CD4-positive, alpha-beta T cell (primary cell): ENCODE data around the gene TEDC2. TPM values are rescaled to one million over a fixed set of nuclear protein-coding genes. Genes with fewer than 3 reads are reported as not detected.

Experiments
- ATAC-seq: fragments of 200-7000 bp; cut with Tn5 transposase; one replicate; pipeline ENCODE4 v1.10.0; 2022; ENCODE audit warnings: mild to moderate bottlenecking; ENCODE audit not compliant: poor library complexity
- CTCF ChIA-PET: fragments of 350-600 bp; sonication (Branson Sonifier 250); formaldehyde crosslinking; loops from one replicate; lab custom pipeline; 2021; ENCODE audit warnings: antibody characterized with exemption, inconsistent platforms; lab: Charles Lee
- POLR2A ChIA-PET: fragments of 350-600 bp; sonication (Branson Sonifier 250); formaldehyde crosslinking; loops from one replicate; lab custom pipeline; 2021; ENCODE audit warnings: antibody characterized with exemption, inconsistent platforms; lab: Charles Lee
- DNase-seq, 14 experiments: peaks; one replicate each; pipeline ENCODE4 v3.0.0-alpha.2; 2013 to 2020; ENCODE audit warnings: mixed read lengths in 2 of 14
- H3K27ac ChIP-seq, 2 donors: one replicate each; pipeline versions ENCODE4 v1.5.1 to v1.7.0; 2013; ENCODE audit warnings: low read length in 2 of 2, low read depth in 1 of 2, mild to moderate bottlenecking in 1 of 2
- H3K27me3 ChIP-seq, 2 experiments: 1 replicate in 1 of 2; 2 replicates in 1 of 2; pipeline versions ENCODE4 v1.6.1 to v1.7.0; 2013; ENCODE audit warnings: low read length in 2 of 2, control low read depth in 1 of 2, mild to moderate bottlenecking in 1 of 2, moderate library complexity in 1 of 2; ENCODE audit not compliant: insufficient read depth in 2 of 2, control insufficient read depth in 1 of 2
- H3K36me3 ChIP-seq: one replicate; pipeline ENCODE4 v1.6.1; 2013; ENCODE audit warnings: low read length, control low read depth; ENCODE audit not compliant: insufficient read depth
- H3K4me1 ChIP-seq: one replicate; pipeline ENCODE4 v1.6.1; 2013; ENCODE audit warnings: low read length, control low read depth; ENCODE audit not compliant: insufficient read depth
- H3K4me3 ChIP-seq: one replicate; pipeline ENCODE4 v1.5.1; 2013; ENCODE audit warnings: mild to moderate bottlenecking, low read length, moderate library complexity
- H3K9me3 ChIP-seq, 2 experiments: 1 replicate in 1 of 2; 2 replicates in 1 of 2; pipeline versions ENCODE4 v1.6.1 to v1.7.0; 2013; ENCODE audit warnings: low read length in 2 of 2, mild to moderate bottlenecking in 2 of 2, control low read depth in 1 of 2, moderate library complexity in 1 of 2; ENCODE audit not compliant: control insufficient read depth in 1 of 2, insufficient read depth in 1 of 2
- H3K27ac Mint-ChIP-seq: one replicate; pipeline ENCODE4 v1.8.0; 2020; ENCODE audit warnings: mixed read lengths
- H3K27me3 Mint-ChIP-seq: one replicate; pipeline ENCODE4 v1.8.0; 2021; ENCODE audit warnings: mixed read lengths
- H3K36me3 Mint-ChIP-seq: one replicate; pipeline ENCODE4 v1.8.0; 2021; ENCODE audit warnings: low read depth, mixed read lengths
- H3K4me1 Mint-ChIP-seq: one replicate; pipeline ENCODE4 v1.8.0; 2021; ENCODE audit warnings: low read depth, mixed read lengths
- H3K4me3 Mint-ChIP-seq: one replicate; pipeline ENCODE4 v1.8.0; 2020; ENCODE audit warnings: mild to moderate bottlenecking, mixed read lengths
- H3K9me3 Mint-ChIP-seq: one replicate; pipeline ENCODE4 v1.8.0; 2020; ENCODE audit warnings: mixed read lengths
- CTCF ChIP-seq: fragments of 200-600 bp; IDR thresholded peaks from one replicate; pipeline ENCODE4 v1.8.0; 2022; ENCODE audit warnings: antibody characterized with exemption, mild to moderate bottlenecking
- intact Hi-C, 2 experiments: fragments of 100-400 bp; cut with DNase I in 1 of 2; cut with micrococcal nuclease in 1 of 2; formaldehyde crosslinking; loops; one replicate each; pipeline versions ENCODE4 v1.15.1 to v1.9.0; 2023 to 2025; cut with DNase I, micrococcal nuclease
- total RNA-seq, 174 experiments: library from RNA in 2 of 174; stranded (reverse) in 2 of 174; gene quantifications; one replicate each; pipeline ENCODE4 v1.2.3 and lab custom pipeline; 2021 to 2026

The TEDC2 gene
- total RNA-seq, 2 experiments from 2014 or later = 0.17 to 0.27 TPM

GRCh38 chr16:2489581-2489980 is 29.7 kb downstream of the TEDC2 start:
- no peaks in the 10 kb centered on the region for H3K36me3 ChIP-seq
- H3K27me3 ChIP-seq = no peaks in the 10 kb centered on the region
- no peak overlapping the region for H3K27ac ChIP-seq
- no peak overlapping the region for H3K4me3 ChIP-seq
- DNase-seq (no peak), ATAC-seq (no peak)
- TF ChIP-seq CTCF = no peak
- H3K9me3 Mint-ChIP-seq = no peaks in the 10 kb centered on the region
- ChIA-PET POLR2A (no interaction called here), CTCF (no interaction called here)
- H3K4me1 Mint-ChIP-seq = peaks cover 12% of the 10 kb centered on the region
- peaks cover 17% of the 10 kb centered on the region for H3K4me1 ChIP-seq
- no peaks in the 10 kb centered on the region for H3K36me3 Mint-ChIP-seq
- no peak overlapping the region for H3K4me3 Mint-ChIP-seq
- intact Hi-C loops = loop anchor here (5.0 kb wide), 4 partner anchors 57 to 462 kb away; partner anchors contain the start of genes CASKIN1 (in 1 of the 2), CCNF (in 1 of the 2) and NHERF2 (in 1 of the 2)
- H3K9me3 ChIP-seq = no peaks in the 10 kb centered on the region
- no peaks in the 10 kb centered on the region for H3K27me3 Mint-ChIP-seq
- H3K27ac Mint-ChIP-seq = no peak overlapping the region

- H3K4me1 Mint-ChIP-seq = peaks cover 12% of the 10 kb centered on the region
Measured at GRCh38 chr16:2490190-2491105, 30.5 kb downstream of the TEDC2 start.

GRCh38 chr16:2492292-2492691 is 32.4 kb downstream of the TEDC2 start:
- no peak overlapping the region for H3K27ac ChIP-seq
- peaks cover 3% of the 10 kb centered on the region for H3K36me3 ChIP-seq
- peaks cover 7% of the 10 kb centered on the region for H3K4me1 ChIP-seq
- ChIA-PET CTCF (no interaction called here), POLR2A (no interaction called here)
- no peak for TF ChIP-seq CTCF
- intact Hi-C loops = no loop called here
- H3K27me3 ChIP-seq = no peaks in the 10 kb centered on the region
- Mint-ChIP-seq H3K27ac (no peak overlapping the region), H3K27me3 (no peaks in the 10 kb centered on the region), H3K9me3 (no peaks in the 10 kb centered on the region), H3K36me3 (no peaks in the 10 kb centered on the region), H3K4me3 (no peak overlapping the region), H3K4me1 (peaks cover 3% of the 10 kb centered on the region)
- ATAC-seq = no peak
- no peaks in the 10 kb centered on the region for H3K9me3 ChIP-seq
- DNase-seq = peak in 1 of 14 experiments; percentile 7
- no peak overlapping the region for H3K4me3 ChIP-seq

More at GRCh38 chr16:2490190-2491105, 30.5 kb downstream of the TEDC2 start:
- POLR2A ChIA-PET = no interaction called here
- H3K27me3 Mint-ChIP-seq = no peaks in the 10 kb centered on the region
- H3K4me3 Mint-ChIP-seq = no peak overlapping the region
- no peaks in the 10 kb centered on the region for H3K36me3 Mint-ChIP-seq
- TF ChIP-seq CTCF = no peak
- no peak overlapping the region for H3K27ac Mint-ChIP-seq
- CTCF ChIA-PET = no interaction called here
- intact Hi-C loops = no loop called here
- ATAC-seq (no peak), DNase-seq (no peak)
- no peaks in the 10 kb centered on the region for H3K36me3 ChIP-seq
- H3K27ac ChIP-seq = no peak overlapping the region
- no peaks in the 10 kb centered on the region for H3K9me3 Mint-ChIP-seq
- no peak overlapping the region for H3K4me3 ChIP-seq
- peaks cover 17% of the 10 kb centered on the region for H3K4me1 ChIP-seq
- H3K9me3 ChIP-seq = no peaks in the 10 kb centered on the region
- H3K27me3 ChIP-seq = no peaks in the 10 kb centered on the region
